HG02840 (cell line): ENCODE measurements around the gene ARL15.

Experiments used
- ATAC-seq: cut with Tn5 transposase; IDR thresholded peaks from one replicate; pipeline ENCODE4 v1.9.1; 2021; ENCODE audit warnings: mild to moderate bottlenecking, moderate library complexity, moderate number of reproducible peaks; ENCODE audit not compliant: unreplicated experiment, low FRiP score

The ARL15 gene

DNA sequence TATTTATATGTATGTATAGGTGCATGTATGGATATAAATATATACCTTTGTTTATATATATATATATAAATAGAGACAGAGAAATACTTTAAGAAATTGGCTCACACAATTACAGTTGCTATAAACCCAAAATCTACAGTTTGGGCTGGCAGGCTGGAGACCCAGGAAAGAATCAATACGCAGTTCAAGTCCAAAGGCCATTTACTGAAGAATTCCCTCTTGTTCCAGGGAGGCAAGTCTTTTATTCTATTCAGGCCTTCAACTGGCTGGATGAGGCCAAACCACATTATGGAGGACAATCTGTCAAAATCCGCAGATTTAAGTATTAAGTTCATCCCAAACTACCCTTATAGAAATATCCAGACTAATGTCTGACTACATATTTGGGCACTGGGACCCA is 144.7 kb downstream of the ARL15 start:
- no peak for ATAC-seq

DNA sequence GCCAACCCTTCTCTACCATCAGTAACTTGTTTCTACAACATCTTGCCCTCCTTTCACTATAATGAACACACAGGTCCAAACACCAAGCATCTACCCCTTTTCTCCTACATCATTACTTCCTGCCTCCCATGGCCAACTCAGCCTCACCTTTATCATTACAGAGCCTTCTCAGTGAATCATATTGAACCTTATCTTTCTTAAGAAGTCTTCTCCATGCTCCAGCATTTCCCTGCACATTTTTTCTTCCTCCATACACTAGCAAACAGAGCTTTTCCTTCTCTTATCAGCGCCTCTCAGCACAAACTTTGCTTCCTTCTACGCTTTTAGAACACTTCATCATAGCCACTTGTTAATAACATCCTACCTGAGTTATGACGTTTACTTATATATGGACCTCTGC is 148.2 kb downstream of the ARL15 start:
- no peak for ATAC-seq

- ATAC-seq: no peak
These were observed 150.0 kb downstream of the ARL15 start for GRCh38 chr5:54160329-54160728.

DNA sequence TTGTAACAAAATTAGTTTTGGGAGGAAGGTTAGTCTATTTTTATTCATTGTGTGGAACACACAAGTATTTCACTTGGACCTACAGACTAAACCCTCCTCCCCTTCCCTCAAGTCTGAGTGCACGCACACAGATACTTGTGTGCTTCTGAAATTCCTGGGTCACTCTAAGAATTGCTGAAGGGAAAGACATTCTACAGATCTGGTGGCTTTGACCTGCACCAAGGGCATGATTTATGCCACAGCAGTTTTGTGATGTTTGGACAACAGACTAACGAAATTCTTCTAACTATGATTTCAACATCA is 150.5 kb downstream of the ARL15 start:
- no peak for ATAC-seq

DNA sequence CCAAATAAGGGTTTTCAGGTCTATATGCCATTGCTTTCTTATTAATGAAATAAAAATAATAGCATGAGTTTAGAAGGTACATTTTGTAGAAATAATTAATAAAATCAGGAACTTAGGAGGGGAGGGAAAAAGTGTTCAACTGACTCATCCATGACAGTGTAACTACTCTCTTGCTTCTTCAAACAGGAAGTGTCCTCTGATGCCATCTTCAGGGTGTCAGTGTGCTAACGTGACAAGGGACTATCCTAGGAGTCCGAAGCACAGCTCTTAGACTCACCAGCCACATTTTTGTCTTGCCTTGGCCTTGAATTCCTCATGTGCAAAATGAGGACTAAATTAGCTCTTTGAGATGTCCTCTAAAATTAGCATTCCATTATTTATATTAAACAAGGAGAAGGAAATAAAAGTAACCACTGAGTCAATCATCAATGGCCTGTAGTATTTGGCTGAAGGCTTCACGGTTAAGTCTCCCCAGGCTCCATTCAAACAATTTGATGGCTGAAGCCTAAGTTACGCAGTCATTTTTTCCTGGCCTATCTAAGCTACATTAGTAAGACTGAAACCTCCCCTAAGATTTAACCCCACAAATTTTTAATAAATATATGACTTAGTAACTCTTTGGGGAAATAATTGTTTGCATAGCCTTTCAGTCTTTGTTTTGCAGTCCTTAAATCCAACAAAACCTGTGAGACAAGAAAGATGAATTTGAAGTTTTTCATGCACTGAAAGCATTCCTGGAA is 151.1 kb downstream of the ARL15 start:
- ATAC-seq: peak; percentile 84

DNA sequence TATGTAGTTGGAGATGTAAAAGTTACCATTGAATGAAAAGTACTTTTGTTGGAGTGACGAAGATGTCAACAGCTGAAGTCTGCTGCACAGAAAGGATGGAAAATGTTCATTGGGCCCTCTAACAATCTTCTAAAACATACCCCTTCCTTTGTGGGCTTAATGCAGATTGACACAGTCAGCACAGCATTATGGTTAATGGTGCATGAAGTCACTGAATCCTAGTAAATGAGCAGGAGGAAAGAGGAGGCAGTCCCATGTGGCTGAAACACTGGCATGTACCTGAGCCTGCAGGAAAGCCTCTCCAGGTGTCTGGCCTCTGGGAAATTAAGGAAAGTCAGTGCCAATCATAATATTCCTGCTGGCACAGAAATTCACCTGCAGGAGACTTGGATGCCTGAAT is 153.8 kb downstream of the ARL15 start:
- no peak for ATAC-seq

DNA sequence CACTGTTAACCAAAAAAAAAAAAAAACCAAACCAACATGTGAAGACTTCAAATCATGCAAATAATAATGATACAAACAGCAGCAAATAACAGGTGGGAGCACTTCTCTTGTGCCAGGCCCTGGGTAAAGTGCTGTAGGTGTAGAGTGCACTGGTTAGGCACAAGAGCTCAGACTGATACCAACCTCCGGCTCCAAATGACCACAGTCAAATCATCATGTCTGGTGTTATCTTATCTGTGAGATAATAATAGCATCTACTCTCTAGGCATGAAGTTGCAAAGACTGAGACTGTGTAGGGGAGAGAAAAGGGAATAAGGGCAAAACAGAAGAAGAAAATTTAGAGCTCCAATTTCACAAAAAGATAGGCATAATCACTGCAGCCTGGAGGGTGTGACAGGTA is 159.5 kb downstream of the ARL15 start:
- ATAC-seq: no peak

DNA sequence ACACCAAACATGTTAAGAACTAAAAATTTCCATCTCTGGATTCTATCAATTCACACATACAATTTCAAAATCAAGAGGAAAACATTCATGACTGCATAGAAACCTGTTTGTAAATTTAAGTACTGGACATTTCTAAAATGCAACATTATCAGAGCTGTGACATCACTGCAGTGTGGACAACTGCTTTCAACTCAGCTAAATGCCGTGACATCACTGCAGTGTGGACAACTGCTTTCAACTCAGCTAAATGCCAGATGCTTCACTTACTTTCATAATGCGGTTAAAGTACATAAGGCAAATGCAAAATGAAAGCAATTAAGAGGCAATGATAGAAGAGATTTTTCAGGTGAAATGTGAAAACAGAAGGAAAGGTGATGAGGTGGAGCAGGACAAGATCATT is 161.5 kb downstream of the ARL15 start:
- no peak for ATAC-seq

DNA sequence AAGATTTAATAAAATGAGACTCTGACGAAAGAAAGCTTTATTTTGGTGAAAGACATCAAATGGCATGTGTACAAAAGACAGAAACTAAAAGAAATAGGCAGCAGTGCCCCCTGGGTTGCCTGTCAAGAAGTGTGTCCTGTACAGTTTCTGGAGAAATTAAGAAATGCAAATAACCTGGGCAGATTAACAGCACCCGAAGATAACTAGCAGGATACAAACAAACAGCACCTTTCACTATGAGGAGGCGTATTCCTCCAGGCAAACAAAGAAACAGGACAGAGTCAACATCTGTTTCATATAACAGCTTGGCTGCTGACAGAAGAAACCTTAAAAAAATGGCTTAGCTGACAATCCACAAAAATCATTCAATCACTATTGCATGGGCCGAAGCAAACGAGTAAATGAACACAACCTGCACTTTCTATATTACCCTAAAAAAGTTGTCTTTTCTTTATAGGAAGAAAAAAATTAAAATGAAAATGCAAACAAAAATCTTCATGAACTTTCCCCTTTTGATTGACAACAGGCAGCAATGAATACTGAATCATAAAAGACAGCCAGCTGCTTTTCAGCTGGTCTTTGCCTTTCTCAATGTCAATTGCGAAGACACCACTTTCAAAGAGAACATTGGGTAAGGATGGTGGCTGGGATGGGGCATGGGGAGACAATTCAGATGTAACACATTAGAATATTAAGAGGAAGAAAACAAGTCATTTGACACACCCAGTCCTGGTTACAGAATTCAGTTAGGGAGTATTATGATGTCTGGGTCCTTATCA is 162.1 kb downstream of the ARL15 start:
- no peak for ATAC-seq

DNA sequence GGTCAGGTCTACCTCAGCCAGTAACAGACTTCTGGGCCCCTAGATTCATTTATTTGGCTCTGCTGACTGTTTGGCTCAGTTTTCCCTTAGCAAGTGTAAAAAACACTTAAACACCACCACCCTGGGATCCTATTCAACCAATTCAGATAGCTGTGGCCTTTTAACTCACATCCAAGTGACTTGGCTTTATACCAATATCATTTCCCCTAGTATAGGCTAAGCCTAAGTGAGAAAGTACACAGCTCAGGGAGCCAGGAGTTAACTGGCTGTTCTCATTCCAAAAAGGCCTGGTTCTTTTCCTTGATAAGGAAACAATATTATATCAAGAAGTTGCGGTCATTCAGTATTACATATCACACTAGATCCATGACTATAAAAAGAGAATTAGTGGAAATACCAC is 163.5 kb downstream of the ARL15 start:
- no peak for ATAC-seq

- ATAC-seq: no peak
These were observed 164.0 kb downstream of the ARL15 start for GRCh38 chr5:54146390-54146789.

DNA sequence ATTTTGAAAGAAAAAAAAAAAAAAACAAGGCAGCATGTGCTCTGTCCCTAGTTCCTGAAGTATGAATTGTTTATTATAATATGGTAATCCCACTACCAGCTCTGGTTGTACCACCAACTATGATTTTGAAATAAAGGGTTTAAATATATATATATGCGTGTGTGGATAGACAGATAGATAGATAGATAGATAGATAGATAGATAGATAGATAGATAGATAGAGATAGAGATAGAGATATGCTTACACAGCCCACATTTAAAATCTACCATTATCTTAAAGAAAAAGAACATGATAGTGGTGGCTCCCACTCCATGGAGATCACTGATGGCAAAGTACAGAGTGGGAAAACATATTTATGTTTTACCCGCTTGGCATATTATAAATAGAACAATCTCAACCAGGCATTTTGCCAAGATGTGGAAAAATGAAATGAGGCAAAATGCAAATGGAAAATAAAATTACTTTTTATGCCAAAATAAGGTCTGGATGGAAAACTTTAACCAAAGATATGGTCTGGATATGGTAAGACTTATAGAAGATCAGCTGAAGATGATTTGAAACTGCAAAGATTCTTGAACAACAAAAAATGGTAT is 170.0 kb downstream of the ARL15 start:
- ATAC-seq: no peak

DNA sequence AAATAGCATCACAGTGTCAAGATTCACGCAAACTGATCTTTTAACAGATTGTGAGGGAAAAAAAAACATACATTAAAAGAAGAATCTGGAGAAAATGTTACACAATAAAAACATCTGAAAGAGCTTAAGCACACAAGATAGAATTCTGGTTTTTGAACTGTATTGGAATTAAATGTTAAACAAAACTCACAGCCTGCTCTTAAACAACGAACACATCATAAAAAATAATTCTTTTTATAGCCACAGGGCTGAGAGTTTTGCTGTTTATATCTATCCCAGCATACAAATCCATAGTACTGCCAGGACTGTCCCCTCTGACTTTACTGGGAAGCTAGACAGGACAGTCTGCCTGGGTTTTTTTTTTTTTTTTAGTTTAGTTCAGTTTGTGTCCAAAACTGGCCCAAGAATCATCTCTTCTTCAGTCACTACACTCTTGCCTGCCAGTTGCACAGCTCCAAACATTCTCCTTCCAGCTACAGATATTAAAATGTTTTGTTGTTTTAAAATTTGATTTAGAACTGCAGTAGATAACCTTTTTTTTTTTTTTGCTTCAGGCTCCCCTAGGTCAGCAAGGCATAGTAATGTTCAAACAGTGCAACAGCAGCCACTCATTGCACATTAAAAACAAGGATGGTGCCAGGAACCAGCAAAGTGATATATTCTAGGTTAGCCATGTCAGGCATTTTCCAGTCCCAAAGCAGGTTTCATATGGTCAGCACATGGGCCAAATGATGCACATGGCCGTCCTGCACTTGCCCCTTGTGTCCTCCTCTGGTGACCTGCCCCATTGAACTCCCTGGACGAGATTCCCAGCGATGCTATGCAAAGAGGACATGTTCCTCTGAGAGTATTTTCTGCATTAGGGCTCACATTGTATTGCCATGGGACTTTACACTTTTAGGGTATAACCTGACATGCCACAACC is 173.6 kb downstream of the ARL15 start:
- no peak for ATAC-seq

DNA sequence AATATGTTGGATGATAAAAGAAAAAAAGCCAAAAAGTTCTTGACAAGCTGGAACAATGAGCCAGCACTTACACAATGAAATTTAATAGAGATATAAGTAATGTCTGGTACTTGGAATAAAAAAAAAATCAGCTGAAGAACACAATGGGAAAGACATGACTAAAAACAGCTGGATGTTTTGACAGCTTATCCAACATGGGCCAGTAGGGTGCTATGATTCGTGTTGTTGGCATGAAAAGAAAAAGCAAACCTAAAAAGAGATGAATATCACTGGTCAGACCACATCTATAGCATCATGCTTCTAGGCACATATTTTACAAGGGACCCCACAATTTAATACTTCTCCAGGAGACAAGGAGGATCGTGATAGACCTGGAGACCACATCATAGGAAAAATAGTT is 175.3 kb downstream of the ARL15 start:
- ATAC-seq: no peak

DNA sequence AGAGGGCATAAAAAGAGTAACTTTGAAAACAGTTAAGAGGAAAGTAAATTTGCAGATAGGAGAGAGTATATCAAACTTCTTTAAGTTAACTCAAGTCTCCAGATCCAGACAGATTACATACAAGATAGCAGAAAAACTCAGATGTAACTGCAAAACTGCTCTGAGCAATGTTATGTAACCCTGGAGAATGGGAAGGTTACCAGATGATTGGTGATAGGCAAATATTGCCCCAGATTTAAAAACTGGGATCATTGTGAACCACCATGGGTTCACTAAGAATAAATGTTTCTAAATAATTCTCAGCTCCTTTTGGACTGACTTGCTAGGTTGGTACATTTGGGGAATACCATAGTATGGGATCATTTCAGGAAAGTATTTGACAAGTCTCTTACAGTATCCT is 176.5 kb downstream of the ARL15 start:
- no peak for ATAC-seq

DNA sequence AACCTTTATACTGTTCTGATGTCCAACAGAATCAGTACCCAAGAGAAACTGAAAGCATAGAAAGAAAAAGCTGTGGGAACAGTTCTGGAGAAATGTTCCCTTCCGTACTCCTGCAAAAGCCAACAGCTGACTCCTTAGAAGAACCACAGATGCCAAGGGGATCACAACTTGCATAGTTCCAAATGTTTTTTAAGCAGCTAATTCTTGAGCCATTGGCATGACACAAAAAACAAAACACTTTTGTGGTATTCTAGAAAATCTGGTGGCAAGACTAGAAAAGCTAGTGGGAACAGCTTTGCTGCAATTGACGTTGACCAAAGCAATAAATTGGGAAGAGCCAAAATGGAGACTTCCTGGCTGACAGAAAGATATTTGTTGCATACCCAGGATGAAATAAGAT is 189.9 kb downstream of the ARL15 start:
- ATAC-seq: no peak

GRCh38 chr5:54117957-54118356 is 192.4 kb downstream of the ARL15 start:
- no peak for ATAC-seq

GRCh38 chr5:54115735-54116403 is 194.5 kb downstream of the ARL15 start:
- ATAC-seq: no peak

DNA sequence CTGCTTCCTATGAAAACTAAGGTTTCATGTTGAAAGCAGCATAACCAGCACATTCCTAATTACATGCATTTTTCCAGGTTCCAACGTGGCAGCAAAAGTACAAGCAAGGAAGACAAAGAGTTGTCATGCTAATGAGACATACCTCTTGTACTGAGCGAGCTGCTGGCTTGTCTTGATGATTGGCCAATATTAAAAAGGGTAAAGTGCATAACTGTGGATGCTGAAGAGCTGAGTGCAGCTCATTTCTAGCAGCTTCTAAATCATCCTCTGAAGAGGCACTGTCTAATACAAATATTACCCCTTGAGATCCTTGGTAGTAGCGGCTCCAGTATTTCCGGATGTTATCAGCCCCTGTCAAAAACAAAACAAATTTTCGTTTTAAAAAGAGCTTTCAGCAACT is 197.3 kb downstream of the ARL15 start:
- ATAC-seq: no peak

DNA sequence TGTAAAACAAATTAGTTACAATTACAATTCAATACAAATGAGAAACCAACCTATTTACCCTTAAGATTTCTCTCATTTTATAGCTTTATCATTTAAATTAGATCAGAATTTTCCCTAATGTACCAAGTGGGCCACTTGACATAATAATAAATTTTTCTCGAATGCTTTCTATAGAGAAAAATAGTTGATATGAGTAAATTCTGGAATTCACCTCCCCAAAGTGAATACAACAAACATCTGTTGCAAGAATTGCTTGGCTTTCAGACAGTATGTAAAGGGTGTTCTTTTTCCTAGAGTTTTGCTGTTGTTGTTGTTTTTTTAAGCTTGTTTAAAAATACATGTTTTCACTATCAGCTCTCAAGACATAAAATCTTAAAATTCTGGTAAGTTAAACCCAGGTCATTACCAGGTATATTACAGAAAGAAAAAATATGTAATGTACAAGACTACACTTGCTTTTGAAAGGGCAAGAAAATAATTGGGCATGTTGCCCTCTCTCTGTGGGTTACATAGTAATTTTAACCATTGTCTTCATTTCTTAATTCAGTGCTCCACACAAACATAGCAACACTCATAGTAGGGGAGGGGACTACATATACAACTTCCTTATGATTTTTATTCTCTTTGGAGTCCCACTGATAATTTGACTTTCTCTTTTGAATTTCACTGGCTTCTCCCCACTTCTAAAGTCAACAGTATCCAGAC is 200.6 kb downstream of the ARL15 start:
- no peak for ATAC-seq
